ENCODE data around the gene PLA2G4E.

The PLA2G4E gene

GRCh38 chr15:42011074-42011473 lies 9.8 kb downstream of the PLA2G4E start:
- no peak overlapping the region for H3K27ac Mint-ChIP-seq
- H3K4me1 Mint-ChIP-seq = peaks cover 8% of the 10 kb centered on the region
- H3K27me3 Mint-ChIP-seq = no peaks in the 10 kb centered on the region
- no peak overlapping the region for H3K4me3 Mint-ChIP-seq
- H3K36me3 Mint-ChIP-seq = no peaks in the 10 kb centered on the region
- no peaks in the 10 kb centered on the region for H3K9me3 Mint-ChIP-seq

GRCh38 chr15:42010434-42010833 lies 10.4 kb downstream of the PLA2G4E start:
- H3K9me3 Mint-ChIP-seq = no peaks in the 10 kb centered on the region
- H3K4me3 Mint-ChIP-seq = no peak overlapping the region
- no peaks in the 10 kb centered on the region for H3K36me3 Mint-ChIP-seq
- H3K27me3 Mint-ChIP-seq = no peaks in the 10 kb centered on the region
- no peak overlapping the region for H3K27ac Mint-ChIP-seq
- H3K4me1 Mint-ChIP-seq = peaks cover 8% of the 10 kb centered on the region

GRCh38 chr15:42009474-42009873 lies 11.4 kb downstream of the PLA2G4E start:
- H3K4me1 Mint-ChIP-seq = peaks cover 8% of the 10 kb centered on the region
- H3K4me3 Mint-ChIP-seq = no peak overlapping the region
- no peak overlapping the region for H3K27ac Mint-ChIP-seq
- H3K36me3 Mint-ChIP-seq = no peaks in the 10 kb centered on the region
- no peaks in the 10 kb centered on the region for H3K9me3 Mint-ChIP-seq
- no peaks in the 10 kb centered on the region for H3K27me3 Mint-ChIP-seq

- H3K27me3 Mint-ChIP-seq = no peaks in the 10 kb centered on the region
- H3K4me1 Mint-ChIP-seq = peaks cover 8% of the 10 kb centered on the region
- H3K4me3 Mint-ChIP-seq = no peak overlapping the region
- H3K9me3 Mint-ChIP-seq = no peaks in the 10 kb centered on the region
- no peaks in the 10 kb centered on the region for H3K36me3 Mint-ChIP-seq
- no peak overlapping the region for H3K27ac Mint-ChIP-seq
Measured at GRCh38 chr15:42009022-42009421, 11.8 kb downstream of the PLA2G4E start.

- Mint-ChIP-seq H3K4me1 (peaks cover 8% of the 10 kb centered on the region), H3K27ac (no peak overlapping the region), H3K4me3 (no peak overlapping the region), H3K36me3 (no peaks in the 10 kb centered on the region), H3K9me3 (no peaks in the 10 kb centered on the region), H3K27me3 (no peaks in the 10 kb centered on the region)
Measured at GRCh38 chr15:42007386-42007785, 13.5 kb downstream of the PLA2G4E start.

GRCh38 chr15:42002333-42002732 lies 18.5 kb downstream of the PLA2G4E start:
- Mint-ChIP-seq H3K27ac (no peak overlapping the region), H3K27me3 (no peaks in the 10 kb centered on the region), H3K4me1 (no peaks in the 10 kb centered on the region), H3K9me3 (no peaks in the 10 kb centered on the region), H3K36me3 (no peaks in the 10 kb centered on the region), H3K4me3 (no peak overlapping the region)

- no peaks in the 10 kb centered on the region for H3K9me3 Mint-ChIP-seq
- no peaks in the 10 kb centered on the region for H3K27me3 Mint-ChIP-seq
- no peak overlapping the region for H3K27ac Mint-ChIP-seq
- H3K4me1 Mint-ChIP-seq = no peaks in the 10 kb centered on the region
- no peaks in the 10 kb centered on the region for H3K36me3 Mint-ChIP-seq
- no peak overlapping the region for H3K4me3 Mint-ChIP-seq
Measured at GRCh38 chr15:42001236-42001635, 19.6 kb downstream of the PLA2G4E start.

- Mint-ChIP-seq H3K27ac (no peak overlapping the region), H3K4me3 (no peak overlapping the region), H3K4me1 (no peaks in the 10 kb centered on the region), H3K27me3 (no peaks in the 10 kb centered on the region), H3K36me3 (no peaks in the 10 kb centered on the region), H3K9me3 (no peaks in the 10 kb centered on the region)
Measured at GRCh38 chr15:41999290-42000285, 21.3 kb downstream of the PLA2G4E start.

GRCh38 chr15:41997845-41998244 lies 23.0 kb downstream of the PLA2G4E start:
- no peak overlapping the region for H3K27ac Mint-ChIP-seq
- H3K36me3 Mint-ChIP-seq = no peaks in the 10 kb centered on the region
- H3K4me1 Mint-ChIP-seq = no peaks in the 10 kb centered on the region
- no peak overlapping the region for H3K4me3 Mint-ChIP-seq
- no peaks in the 10 kb centered on the region for H3K9me3 Mint-ChIP-seq
- no peaks in the 10 kb centered on the region for H3K27me3 Mint-ChIP-seq

GRCh38 chr15:41996921-41997592 lies 23.8 kb downstream of the PLA2G4E start:
- Mint-ChIP-seq H3K9me3 (no peaks in the 10 kb centered on the region), H3K27ac (no peak overlapping the region), H3K36me3 (no peaks in the 10 kb centered on the region), H3K4me3 (no peak overlapping the region), H3K27me3 (no peaks in the 10 kb centered on the region), H3K4me1 (no peaks in the 10 kb centered on the region)

- no peak overlapping the region for H3K27ac Mint-ChIP-seq
- no peak overlapping the region for H3K4me3 Mint-ChIP-seq
- no peaks in the 10 kb centered on the region for H3K27me3 Mint-ChIP-seq
- H3K36me3 Mint-ChIP-seq = no peaks in the 10 kb centered on the region
- no peaks in the 10 kb centered on the region for H3K4me1 Mint-ChIP-seq
- H3K9me3 Mint-ChIP-seq = no peaks in the 10 kb centered on the region
Measured at GRCh38 chr15:41996376-41996775, 24.5 kb downstream of the PLA2G4E start.

GRCh38 chr15:41995476-41995855 lies 25.4 kb downstream of the PLA2G4E start:
- no peaks in the 10 kb centered on the region for H3K36me3 Mint-ChIP-seq
- no peaks in the 10 kb centered on the region for H3K27me3 Mint-ChIP-seq
- no peaks in the 10 kb centered on the region for H3K4me1 Mint-ChIP-seq
- H3K9me3 Mint-ChIP-seq = no peaks in the 10 kb centered on the region
- H3K4me3 Mint-ChIP-seq = no peak overlapping the region
- no peak overlapping the region for H3K27ac Mint-ChIP-seq

- Mint-ChIP-seq H3K27me3 (no peaks in the 10 kb centered on the region), H3K36me3 (no peaks in the 10 kb centered on the region), H3K27ac (peak overlapping the region; percentile 51), H3K4me3 (no peak overlapping the region), H3K4me1 (no peaks in the 10 kb centered on the region), H3K9me3 (no peaks in the 10 kb centered on the region)
Measured at GRCh38 chr15:41994772-41995475, 25.9 kb downstream of the PLA2G4E start.

- no peak overlapping the region for H3K27ac Mint-ChIP-seq
- H3K9me3 Mint-ChIP-seq = no peaks in the 10 kb centered on the region
- H3K36me3 Mint-ChIP-seq = no peaks in the 10 kb centered on the region
- no peaks in the 10 kb centered on the region for H3K4me1 Mint-ChIP-seq
- no peaks in the 10 kb centered on the region for H3K27me3 Mint-ChIP-seq
- H3K4me3 Mint-ChIP-seq = no peak overlapping the region
Measured at GRCh38 chr15:41994171-41994650, 26.6 kb downstream of the PLA2G4E start.

GRCh38 chr15:41993472-41994170 lies 27.2 kb downstream of the PLA2G4E start:
- Mint-ChIP-seq H3K36me3 (no peaks in the 10 kb centered on the region), H3K9me3 (no peaks in the 10 kb centered on the region), H3K4me1 (no peaks in the 10 kb centered on the region)

More at GRCh38 chr15:41993472-41994170, 27.2 kb downstream of the PLA2G4E start:
- no peak overlapping the region for H3K27ac Mint-ChIP-seq
- peaks cover 1% of the 10 kb centered on the region for H3K27me3 Mint-ChIP-seq
- H3K4me3 Mint-ChIP-seq = no peak overlapping the region
